Parathyroid adenoma (tissue), 2 donors: ENCODE measurements around the gene CEACAM18.

Experiments
- H2AFZ ChIP-seq: fragments of 300-600 bp; sonication (generic); one replicate; pipeline ENCODE4 v1.7.0; 2017; ENCODE audit warnings: antibody characterized with exemption, mild to moderate bottlenecking
- H3K27ac ChIP-seq: fragments of 300-600 bp; sonication (generic); one replicate; pipeline ENCODE4 v1.7.0; 2017
- H3K27me3 ChIP-seq: fragments of 300-600 bp; sonication (generic); one replicate; pipeline ENCODE4 v1.7.0; 2017; ENCODE audit warnings: low read length; ENCODE audit not compliant: control insufficient read depth, insufficient read depth
- H3K36me3 ChIP-seq: fragments of 300-600 bp; sonication (generic); one replicate; pipeline ENCODE4 v1.7.0; 2017; ENCODE audit warnings: low read length; ENCODE audit not compliant: control insufficient read depth, insufficient read depth
- H3K4me1 ChIP-seq: fragments of 300-600 bp; sonication (generic); one replicate; pipeline ENCODE4 v1.7.0; 2017; ENCODE audit warnings: control low read depth
- H3K4me2 ChIP-seq: fragments of 300-600 bp; sonication (generic); one replicate; pipeline ENCODE4 v1.7.0; 2017; ENCODE audit warnings: low read length
- H3K4me3 ChIP-seq: fragments of 300-600 bp; sonication (generic); one replicate; pipeline ENCODE4 v1.7.0; 2017; ENCODE audit warnings: low read depth, low read length
- H3K79me2 ChIP-seq: fragments of 300-600 bp; sonication (generic); one replicate; pipeline ENCODE4 v1.7.0; 2017; ENCODE audit warnings: control low read depth
- H3K9ac ChIP-seq: fragments of 300-600 bp; sonication (generic); one replicate; pipeline ENCODE4 v1.7.0; 2017; ENCODE audit warnings: mild to moderate bottlenecking
- H3K9me3 ChIP-seq: fragments of 300-600 bp; sonication (generic); one replicate; pipeline ENCODE4 v1.7.0; 2017; ENCODE audit warnings: low read length; ENCODE audit not compliant: control insufficient read depth
- CTCF ChIP-seq: fragments of 300-600 bp; sonication (generic); IDR thresholded peaks from one replicate; pipeline ENCODE4 v1.7.0; 2017; ENCODE audit warnings: antibody characterized with exemption, mild to moderate bottlenecking
- donor health status: primary hyperparathyroidism.

CEACAM18 gene

GRCh38 chr19:51539821-51540366 is 61.6 kb downstream of the CEACAM18 start:
- H3K9me3 ChIP-seq: no peaks in the 10 kb centered on the region
- H2AFZ ChIP-seq: no peak overlapping the region
- no peaks in the 10 kb centered on the region for H3K36me3 ChIP-seq
- H3K4me3 ChIP-seq: no peak overlapping the region
- H3K4me2 ChIP-seq: no peak overlapping the region
- no peak for TF ChIP-seq CTCF
- no peak overlapping the region for H3K9ac ChIP-seq
- H3K27ac ChIP-seq: no peak overlapping the region
- peaks cover 13% of the 10 kb centered on the region for H3K4me1 ChIP-seq
- no peaks in the 10 kb centered on the region for H3K27me3 ChIP-seq
- no peaks in the 10 kb centered on the region for H3K79me2 ChIP-seq
